SK-N-SH (cell line): Measurements from ENCODE around the gene DVL1. TPM values are rescaled to one million over a fixed set of nuclear protein-coding genes. Genes with fewer than 3 reads are reported as not detected.

Source experiments
- CTCF ChIA-PET: fragments of 300-600, 350-600 bp; formaldehyde crosslinking; extraction: SDS; loops from one replicate; lab custom pipeline; 2021; lab: Yijun Ruan, JAX
- POLR2A ChIA-PET: fragments of 350-600 bp; sonication (Branson Sonifier 250); formaldehyde crosslinking; extraction: SDS; loops from one replicate; lab custom pipeline; 2020; ENCODE audit warnings: antibody characterized with exemption, inconsistent platforms; lab: Yijun Ruan, JAX
- DNase-seq: peaks from one replicate; pipeline ENCODE4 v3.0.0; 2012
- H2AFZ ChIP-seq: fragments of 200-600 bp; sonication (generic); 2 replicates; pipeline ENCODE4 v1.8.1; 2016; ENCODE audit warnings: antibody characterized with exemption, mild to moderate bottlenecking, low read depth
- H3F3A ChIP-seq: fragments of 200-600 bp; sonication (generic); replicated peaks from 2 replicates; pipeline ENCODE3; 2016; ENCODE audit warnings: antibody characterized with exemption, mild to moderate bottlenecking; ENCODE audit not compliant: insufficient read depth
- H3K27ac ChIP-seq, 2 experiments: fragments of 200-500 bp in 1 of 2; fragments of 200-600 bp in 1 of 2; sonication (Bioruptor generic) in 1 of 2; sonication (generic), shearing (Covaris generic) in 1 of 2; 2 replicates each; pipeline versions ENCODE4 v1.5.1 to v1.6.1; 2014 to 2016; ENCODE audit warnings: low read depth in 2 of 2, inconsistent platforms in 1 of 2, low read length in 1 of 2, mild to moderate bottlenecking in 1 of 2, mixed read lengths in 1 of 2
- H3K27me3 ChIP-seq: fragments of 200-600 bp; sonication (generic), shearing (Covaris generic); 2 replicates; pipeline ENCODE4 v1.6.1; 2016; ENCODE audit warnings: mixed run types; ENCODE audit not compliant: insufficient read depth
- H3K36me3 ChIP-seq, 2 experiments: fragments of 200-500 bp in 1 of 2; fragments of 200-600 bp in 1 of 2; sonication (Bioruptor generic) in 1 of 2; sonication (generic) in 1 of 2; replicated peaks in 1 of 2; 2 replicates each; pipeline versions ENCODE3 to v1.5.1; 2014 to 2016; ENCODE audit warnings: low read length in 1 of 2, mild to moderate bottlenecking in 1 of 2; ENCODE audit not compliant: insufficient read depth in 2 of 2, control insufficient read depth in 1 of 2
- H3K4me1 ChIP-seq, 2 experiments: fragments of 200-500 bp in 1 of 2; fragments of 200-600 bp in 1 of 2; sonication (Bioruptor generic) in 1 of 2; sonication (generic), shearing (Covaris generic) in 1 of 2; 2 replicates each; pipeline versions ENCODE4 v1.5.1 to v1.6.1; 2014 to 2016; ENCODE audit warnings: low read depth in 1 of 2, low read length in 1 of 2, mixed run types in 1 of 2; ENCODE audit not compliant: insufficient read depth in 2 of 2, control insufficient read depth in 1 of 2
- H3K4me2 ChIP-seq: fragments of 200-600 bp; sonication (generic), shearing (Covaris generic); 2 replicates; pipeline ENCODE4 v1.6.1; 2017; ENCODE audit warnings: mixed run types
- H3K4me3 ChIP-seq, 2 experiments: fragments of 200-500 bp in 1 of 2; fragments of 200-600 bp in 1 of 2; sonication (Bioruptor generic) in 1 of 2; sonication (generic), shearing (Covaris generic) in 1 of 2; 2 replicates each; pipeline versions ENCODE4 v1.5.1 to v1.8.1; 2014 to 2016; ENCODE audit warnings: low read depth in 2 of 2, inconsistent platforms in 1 of 2, low read length in 1 of 2, mild to moderate bottlenecking in 1 of 2, mixed read lengths in 1 of 2, moderate library complexity in 1 of 2
- H3K79me2 ChIP-seq: fragments of 200-600 bp; sonication (generic); 2 replicates; pipeline ENCODE4 v1.8.1; 2017; ENCODE audit warnings: mild to moderate bottlenecking; ENCODE audit not compliant: insufficient read depth
- H3K9ac ChIP-seq: fragments of 200-600 bp; sonication (generic); 2 replicates; pipeline ENCODE4 v1.6.1; 2017; ENCODE audit warnings: mixed run types
- H3K9me2 ChIP-seq: fragments of 200-600 bp; sonication (generic); 2 replicates; pipeline ENCODE4 v1.6.1; 2017; ENCODE audit warnings: mixed run types
- H3K9me3 ChIP-seq: fragments of 200-600 bp; sonication (generic); 2 replicates; pipeline ENCODE4 v1.6.1; 2017; ENCODE audit warnings: mixed run types, mild to moderate bottlenecking, moderate library complexity
- H4K20me1 ChIP-seq: fragments of 200-600 bp; sonication (generic); 2 replicates; pipeline ENCODE4 v1.6.1; 2017; ENCODE audit warnings: mild to moderate bottlenecking, mixed run types; ENCODE audit not compliant: insufficient read depth
- CHD2 ChIP-seq: fragments of 150-350 bp; IDR thresholded peaks from 2 replicates; pipeline ENCODE4 v1.6.1; 2018; ENCODE audit warnings: low read length; ENCODE audit not compliant: partially characterized antibody
- ELF1 ChIP-seq: IDR thresholded peaks from 2 replicates; pipeline ENCODE4 v1.4.0; 2012
- EP300 ChIP-seq, 2 experiments: IDR thresholded peaks; 2 replicates each; pipeline versions ENCODE4 v1.4.0 to v1.6.1; 2012; ENCODE audit warnings: borderline replicate concordance in 1 of 2, low read depth in 1 of 2, low read length in 1 of 2
- EZH2phosphoT487 ChIP-seq: fragments of 200-600 bp; sonication (generic); IDR thresholded peaks from 2 replicates; pipeline ENCODE4 v1.6.1; 2017; ENCODE audit warnings: low read depth, mixed run types, mild to moderate bottlenecking, antibody characterized with exemption, moderate library complexity, borderline replicate concordance
- FOSL2 ChIP-seq: IDR thresholded peaks from 2 replicates; pipeline ENCODE4 v1.4.0; 2012; ENCODE audit warnings: low read depth, mild to moderate bottlenecking, moderate library complexity, borderline replicate concordance
- FOXJ3 ChIP-seq: sonication (generic); formaldehyde crosslinking; IDR thresholded peaks from 2 replicates; pipeline ENCODE4 v1.5.1; 2020; ENCODE audit warnings: mild to moderate bottlenecking, missing genetic modification reagents
- FOXM1 ChIP-seq: IDR thresholded peaks from 2 replicates; pipeline ENCODE4 v1.4.0; 2012; ENCODE audit warnings: low read depth, mild to moderate bottlenecking
- MEF2A ChIP-seq: IDR thresholded peaks from 2 replicates; pipeline ENCODE4 v1.4.0; 2012; ENCODE audit warnings: low read depth, borderline replicate concordance
- MXI1 ChIP-seq: IDR thresholded peaks from 2 replicates; pipeline ENCODE4 v1.6.1; 2012; ENCODE audit warnings: mild to moderate bottlenecking, low read depth, low read length, improper control_type of control experiment
- POLR2AphosphoS5 ChIP-seq: IDR thresholded peaks from 2 replicates; pipeline ENCODE4 v1.6.1; 2012; ENCODE audit warnings: low read depth, low read length
- RAD21 ChIP-seq: IDR thresholded peaks from 2 replicates; pipeline ENCODE4 v1.6.1; 2012; ENCODE audit warnings: mild to moderate bottlenecking, low read length
- RCOR1 ChIP-seq: fragments of 150-350 bp; IDR thresholded peaks from 2 replicates; pipeline ENCODE4 v1.6.1; 2017; ENCODE audit warnings: antibody characterized with exemption, low read length
- SIN3A ChIP-seq: IDR thresholded peaks from 2 replicates; pipeline ENCODE4 v1.6.1; 2012; ENCODE audit warnings: low read depth, mild to moderate bottlenecking, low read length, moderate library complexity, borderline replicate concordance
- TAF1 ChIP-seq: IDR thresholded peaks from 2 replicates; pipeline ENCODE4 v1.6.1; 2012; ENCODE audit warnings: low read depth, mild to moderate bottlenecking, low read length, moderate library complexity, borderline replicate concordance
- WGBS: methylation state at CpG from one replicate; pipeline ENCODE4 v1.1.6; 2017; ENCODE audit warnings: low lambda C conversion rate; 5-methylcytosine and 5-hydroxymethylcytosine counted together
- polyA plus RNA-seq, 3 experiments: library from polyadenylated mRNA; depleted of rRNA; stranded (reverse); fragments of >200 nt; gene quantifications; 2 replicates each; pipeline ENCODE4 v1.2.3, GENCODE V29; 2012
- TF ChIP-seq, protein P1 (sequence below): fragments of 200-600 bp; sonication (generic); IDR thresholded peaks from 2 replicates; pipeline ENCODE4 v1.6.1; 2017; ENCODE audit warnings: antibody characterized with exemption, mild to moderate bottlenecking, moderate library complexity
- TF ChIP-seq, protein P2 (sequence below): fragments of 150-350 bp; IDR thresholded peaks from 2 replicates; pipeline ENCODE4 v1.6.1; 2017; ENCODE audit warnings: antibody characterized with exemption, low read length, low read depth, borderline replicate concordance
- TF ChIP-seq, protein P3 (sequence below): IDR thresholded peaks from 2 replicates; pipeline ENCODE4 v1.4.0; 2012; ENCODE audit warnings: low read depth, borderline replicate concordance
- TF ChIP-seq, protein P4 (sequence below): IDR thresholded peaks from 2 replicates; pipeline ENCODE4 v1.4.0; 2012; ENCODE audit warnings: low read depth

Gene DVL1
- polyA plus RNA-seq, 1 of the 3 experiments (the other 2 are of a cell fraction), result 32.0 TPM

DNA sequence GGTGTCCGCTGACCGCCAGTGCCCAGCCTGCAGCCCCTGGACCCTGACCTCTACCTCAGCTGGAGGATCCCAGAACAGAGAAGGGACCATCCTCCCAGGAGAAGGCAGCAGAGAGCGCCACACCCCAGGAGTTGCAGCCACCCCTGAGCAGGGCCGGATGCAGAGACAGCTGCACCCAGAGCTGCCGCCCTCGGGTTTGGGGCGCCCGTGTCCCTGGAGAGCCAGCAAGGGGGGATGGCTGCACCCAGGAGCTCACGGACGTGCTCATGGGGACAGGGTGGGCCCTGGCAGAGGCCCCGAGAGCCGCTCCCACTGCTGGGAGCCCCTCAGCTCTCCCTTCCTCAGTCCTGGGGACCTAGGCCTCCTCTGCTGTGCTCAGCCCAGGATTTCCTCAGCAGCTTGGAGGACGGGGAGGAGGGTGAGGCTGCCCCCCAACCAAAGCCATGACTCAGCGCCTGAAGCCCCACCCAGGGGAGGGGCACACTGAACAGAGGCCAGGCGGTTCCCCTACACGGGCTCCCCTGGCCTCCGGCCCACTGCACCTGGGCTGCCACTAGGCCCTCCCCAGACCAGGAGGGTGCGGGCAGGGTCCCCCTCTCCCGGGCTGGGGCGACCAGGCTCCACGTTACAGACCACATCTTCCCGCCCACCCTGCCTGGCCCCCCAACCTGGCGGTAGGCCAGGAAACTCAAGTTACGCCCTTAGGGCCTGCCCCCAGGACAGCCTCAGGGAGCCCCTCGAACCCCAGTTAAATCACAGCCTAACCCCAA is 43.7 kb downstream of the DVL1 start:
- Histone ChIP-seq H3K27me3 (no peaks in the 10 kb centered on the region), H3K36me3 (peaks cover 0 to 7% of the 10 kb centered on the region in 2 experiments), H3K9me3 (no peaks in the 10 kb centered on the region), H3K9me2 (no peaks in the 10 kb centered on the region), H3K4me3 (peak overlapping the region; percentile 73 to 91), H3K9ac (peak overlapping the region; percentile 56; the same call in 1 of the 2 replicates), H3K4me2 (peak overlapping the region; percentile 95), H3F3A (no peaks in the 10 kb centered on the region), H3K27ac (peak overlapping the region; percentile 68 to 97)
- POLR2A ChIA-PET, result interaction anchor here (0.6 to 1.5 kb wide), 2 partner anchors 14 to 70 kb away, joined by 3 to 4 read pairs; partner anchors contain the start of gene AURKAIP1
- CTCF ChIA-PET, result interaction anchor here (0.7 to 3.7 kb wide), 8 partner anchors 14 to 272 kb away, joined by 3 to 44 read pairs (median 3); no protein-coding TSS in a partner anchor
- WGBS, result 93% methylated on average over 2 of the region's 25 CpGs
- TF ChIP-seq FOSL2 (peak; percentile 53; the same call in 1 of the 2 replicates), CHD2 (no peak)
- TF ChIP-seq, all 33 proteins: peak for 1
- Histone ChIP-seq H2AFZ (no peak overlapping the region), H4K20me1 (peaks cover 15% of the 10 kb centered on the region; the same call in 1 of the 2 replicates), H3K4me1 (peaks cover 13 to 50% of the 10 kb centered on the region in 2 experiments; a peak in 2 of 4 replicates), H3K79me2 (peaks cover 32% of the 10 kb centered on the region)
- DNase-seq, result no peak

DNA sequence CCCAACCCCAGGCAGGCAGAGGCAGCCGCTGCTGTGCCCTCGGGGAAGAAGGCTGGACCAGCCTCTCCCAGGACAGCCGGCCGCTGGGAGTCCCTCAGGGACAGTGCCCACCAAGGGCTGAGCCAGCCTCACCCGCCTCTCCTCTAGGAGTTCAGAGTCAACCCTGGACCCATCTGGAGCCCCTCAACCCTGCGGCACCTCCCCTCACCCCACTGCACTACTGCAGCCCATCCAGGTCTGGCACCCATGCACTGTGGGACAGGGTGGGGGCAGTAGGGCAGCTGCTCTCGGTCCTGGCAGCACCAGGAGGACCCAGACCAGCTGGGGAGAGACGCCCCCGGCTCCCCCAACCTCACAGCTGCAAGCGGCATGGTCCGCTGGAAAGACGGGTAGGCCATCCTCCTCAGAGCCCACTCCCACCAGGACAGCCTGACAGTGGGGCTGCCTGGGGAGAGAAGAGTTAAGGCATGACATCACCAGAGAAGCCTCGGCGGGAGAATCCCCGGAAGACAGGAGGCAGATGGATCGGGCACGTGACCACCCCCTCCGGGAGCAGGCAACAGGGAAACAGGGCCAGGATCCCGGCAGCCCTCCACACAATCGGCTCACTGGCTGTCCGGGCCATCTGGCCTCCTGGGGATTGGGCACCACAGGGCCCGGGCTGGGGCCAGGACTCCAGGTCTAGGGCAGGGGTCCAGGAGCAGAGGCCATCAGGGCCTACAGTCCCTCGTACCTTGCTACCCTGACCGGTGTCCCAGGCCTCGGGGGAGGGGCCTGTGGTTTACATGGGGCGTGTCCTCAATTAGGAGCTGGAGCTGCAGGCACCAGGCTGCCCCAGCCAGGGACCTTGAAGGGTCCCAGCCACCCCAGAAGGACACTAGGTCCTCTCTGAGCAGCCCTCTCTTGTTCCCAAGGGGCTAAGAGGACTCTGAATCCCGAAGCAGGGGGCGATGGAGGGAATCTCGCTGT is 44.6 kb downstream of the DVL1 start:
- Histone ChIP-seq H3K4me2 (peak overlapping the region; percentile 95), H3K27me3 (no peaks in the 10 kb centered on the region), H3K36me3 (peaks cover 0 to 3% of the 10 kb centered on the region in 2 experiments), H3K9ac (peak overlapping the region; percentile 56; the same call in 1 of the 2 replicates), H3F3A (no peaks in the 10 kb centered on the region), H3K4me1 (peaks cover 13 to 48% of the 10 kb centered on the region in 2 experiments; a peak in 2 of 4 replicates), H2AFZ (peak overlapping the region; percentile 63; the same call in 1 of the 2 replicates), H3K27ac (peak overlapping the region; percentile 68 to 97), H4K20me1 (peaks cover 11% of the 10 kb centered on the region; the same call in 1 of the 2 replicates), H3K9me2 (no peaks in the 10 kb centered on the region), H3K79me2 (peaks cover 32% of the 10 kb centered on the region), H3K9me3 (no peaks in the 10 kb centered on the region), H3K4me3 (peak overlapping the region; percentile 36 to 46; a peak in 3 of 4 replicates)
- WGBS, result 15% methylated on average over 11 of the region's 29 CpGs
- peak; percentile 91 for DNase-seq
- CTCF ChIA-PET, result interaction anchor here (0.5 to 3.7 kb wide), 10 partner anchors 13 to 302 kb away, joined by 3 to 44 read pairs (median 3); no protein-coding TSS in a partner anchor
- POLR2A ChIA-PET, result interaction anchor here (0.6 to 1.5 kb wide), 2 partner anchors 13 to 70 kb away, joined by 3 to 4 read pairs; partner anchors contain the start of gene AURKAIP1
- TF ChIP-seq FOXM1, result no peak
- peak in 1 of 2 experiments; percentile 54; a peak in 1 of 4 replicates for TF ChIP-seq EP300 (IDR thresholded peaks at IDR 0.05; ENCODE audit: borderline replicate concordance in 1 of 2, low read depth in 1 of 2, low read length in 1 of 2)
- no peak for TF ChIP-seq RAD21
- TF ChIP-seq TAF1, result peak; percentile 30; the same call in 1 of the 2 replicates
- peak; percentile 92 for TF ChIP-seq MXI1
- no peak for TF ChIP-seq MEF2A
- TF ChIP-seq SIN3A, result no peak; the same call in 1 of the 2 replicates
- TF ChIP-seq RCOR1, result no peak
- TF ChIP-seq EZH2phosphoT487, result no peak
- no peak for TF ChIP-seq FOSL2
- TF ChIP-seq ELF1, result peak; percentile 69
- TF ChIP-seq, protein P1, sequence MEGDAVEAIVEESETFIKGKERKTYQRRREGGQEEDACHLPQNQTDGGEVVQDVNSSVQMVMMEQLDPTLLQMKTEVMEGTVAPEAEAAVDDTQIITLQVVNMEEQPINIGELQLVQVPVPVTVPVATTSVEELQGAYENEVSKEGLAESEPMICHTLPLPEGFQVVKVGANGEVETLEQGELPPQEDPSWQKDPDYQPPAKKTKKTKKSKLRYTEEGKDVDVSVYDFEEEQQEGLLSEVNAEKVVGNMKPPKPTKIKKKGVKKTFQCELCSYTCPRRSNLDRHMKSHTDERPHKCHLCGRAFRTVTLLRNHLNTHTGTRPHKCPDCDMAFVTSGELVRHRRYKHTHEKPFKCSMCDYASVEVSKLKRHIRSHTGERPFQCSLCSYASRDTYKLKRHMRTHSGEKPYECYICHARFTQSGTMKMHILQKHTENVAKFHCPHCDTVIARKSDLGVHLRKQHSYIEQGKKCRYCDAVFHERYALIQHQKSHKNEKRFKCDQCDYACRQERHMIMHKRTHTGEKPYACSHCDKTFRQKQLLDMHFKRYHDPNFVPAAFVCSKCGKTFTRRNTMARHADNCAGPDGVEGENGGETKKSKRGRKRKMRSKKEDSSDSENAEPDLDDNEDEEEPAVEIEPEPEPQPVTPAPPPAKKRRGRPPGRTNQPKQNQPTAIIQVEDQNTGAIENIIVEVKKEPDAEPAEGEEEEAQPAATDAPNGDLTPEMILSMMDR, result no peak
- TF ChIP-seq, protein P2, sequence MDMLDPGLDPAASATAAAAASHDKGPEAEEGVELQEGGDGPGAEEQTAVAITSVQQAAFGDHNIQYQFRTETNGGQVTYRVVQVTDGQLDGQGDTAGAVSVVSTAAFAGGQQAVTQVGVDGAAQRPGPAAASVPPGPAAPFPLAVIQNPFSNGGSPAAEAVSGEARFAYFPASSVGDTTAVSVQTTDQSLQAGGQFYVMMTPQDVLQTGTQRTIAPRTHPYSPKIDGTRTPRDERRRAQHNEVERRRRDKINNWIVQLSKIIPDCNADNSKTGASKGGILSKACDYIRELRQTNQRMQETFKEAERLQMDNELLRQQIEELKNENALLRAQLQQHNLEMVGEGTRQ, result peak; percentile 79; the same call in 1 of the 2 replicates
- TF ChIP-seq, protein P3, sequence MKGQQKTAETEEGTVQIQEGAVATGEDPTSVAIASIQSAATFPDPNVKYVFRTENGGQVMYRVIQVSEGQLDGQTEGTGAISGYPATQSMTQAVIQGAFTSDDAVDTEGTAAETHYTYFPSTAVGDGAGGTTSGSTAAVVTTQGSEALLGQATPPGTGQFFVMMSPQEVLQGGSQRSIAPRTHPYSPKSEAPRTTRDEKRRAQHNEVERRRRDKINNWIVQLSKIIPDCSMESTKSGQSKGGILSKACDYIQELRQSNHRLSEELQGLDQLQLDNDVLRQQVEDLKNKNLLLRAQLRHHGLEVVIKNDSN, result peak; percentile 93
- TF ChIP-seq POLR2AphosphoS5, result no peak
- TF ChIP-seq, protein P4, sequence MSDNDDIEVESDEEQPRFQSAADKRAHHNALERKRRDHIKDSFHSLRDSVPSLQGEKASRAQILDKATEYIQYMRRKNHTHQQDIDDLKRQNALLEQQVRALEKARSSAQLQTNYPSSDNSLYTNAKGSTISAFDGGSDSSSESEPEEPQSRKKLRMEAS, result peak; percentile 94
- TF ChIP-seq CHD2, result peak; percentile 30
- 0 out of 2 replicates have a peak, but pooled peaks have one; percentile 47 for TF ChIP-seq FOXJ3 (CRISPR knock-in tag)
